Chondrocyte (in vitro differentiated cells): ENCODE data around the gene ARHGAP24. TPM values are rescaled to one million over a fixed set of nuclear protein-coding genes. Genes with fewer than 3 reads are reported as not detected.

Source experiments
- DNase-seq: peaks from one replicate; pipeline ENCODE4 v3.0.0; 2021; ENCODE audit warnings: mixed read lengths, low spot score
- H3K27ac Mint-ChIP-seq: one replicate; pipeline ENCODE4 v1.8.0; 2021; ENCODE audit warnings: mild to moderate bottlenecking, moderate library complexity, mixed read lengths; ENCODE audit not compliant: unreplicated experiment
- H3K27me3 Mint-ChIP-seq: 2 replicates; pipeline ENCODE4 v1.8.0; 2021; ENCODE audit warnings: low read depth, mixed read lengths
- H3K36me3 Mint-ChIP-seq: 2 replicates; pipeline ENCODE4 v1.8.0; 2021; ENCODE audit warnings: low read depth, mixed read lengths
- H3K4me1 Mint-ChIP-seq: 2 replicates; pipeline ENCODE4 v1.8.0; 2021; ENCODE audit warnings: low read depth, mild to moderate bottlenecking, mixed read lengths
- H3K4me3 Mint-ChIP-seq: one replicate; pipeline ENCODE4 v1.8.0; 2021; ENCODE audit warnings: mild to moderate bottlenecking, moderate library complexity, mixed read lengths; ENCODE audit not compliant: unreplicated experiment
- H3K9me3 Mint-ChIP-seq: 2 replicates; pipeline ENCODE4 v1.8.0; 2021; ENCODE audit warnings: low read depth, mixed read lengths
- total RNA-seq: library from RNA; stranded (reverse); gene quantifications from 3 replicates; pipeline ENCODE4 v1.2.1, GENCODE V29; 2021
- TF ChIP-seq, protein P1 (sequence below): fragments of 200-600 bp; sonication (generic); IDR thresholded peaks from 2 replicates; pipeline ENCODE4 v1.5.0; 2021; ENCODE audit warnings: antibody characterized with exemption, mild to moderate bottlenecking, moderate library complexity

ARHGAP24 gene
- total RNA-seq, 1 donor from 2014 or later = 22.0 TPM

- H3K27ac Mint-ChIP-seq = no peak overlapping the region
- H3K4me3 Mint-ChIP-seq = no peak overlapping the region
These were observed 492.9 kb downstream of the ARHGAP24 start for GRCh38 chr4:85967872-85968271.

DNA sequence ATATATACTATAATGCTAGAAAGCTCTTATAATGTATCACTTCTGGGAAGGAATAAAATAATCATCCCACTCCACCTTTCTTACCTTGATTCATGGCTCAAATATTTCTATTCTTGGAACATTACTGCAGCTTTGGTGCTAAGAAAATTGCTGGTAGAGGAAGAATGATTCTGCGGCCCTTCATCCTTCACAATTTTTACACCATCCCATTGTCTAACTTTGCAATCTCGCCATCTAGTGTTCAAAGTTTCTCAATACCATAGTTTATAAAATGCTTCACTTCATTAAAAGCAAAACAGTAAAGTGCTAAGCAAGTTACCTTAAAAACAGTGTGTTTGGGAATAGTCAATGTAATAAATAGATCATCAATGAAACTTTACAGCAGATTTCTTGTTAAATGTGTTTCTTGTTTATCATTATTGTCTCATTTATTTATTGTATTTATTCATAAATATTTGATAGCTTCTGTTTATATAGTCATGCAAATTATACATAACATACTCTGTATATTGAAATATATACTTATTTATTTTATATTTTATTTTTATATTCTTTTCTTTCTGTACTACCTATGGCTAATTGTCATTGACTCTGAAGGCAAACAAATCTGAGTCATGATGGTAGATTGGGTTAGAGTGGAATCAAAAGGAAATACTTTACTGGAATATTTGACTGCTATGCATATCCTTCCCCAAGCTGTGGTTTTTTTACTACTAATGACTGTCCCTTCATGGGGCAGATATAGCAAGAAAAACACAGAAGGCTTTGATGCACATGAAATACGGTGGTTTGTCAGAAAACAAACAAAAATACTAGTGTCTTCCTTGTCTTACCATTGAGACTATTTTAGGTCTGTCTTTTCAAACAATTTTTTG lies 494.2 kb downstream of the ARHGAP24 start:
- Mint-ChIP-seq H3K9me3 (peaks cover 6% of the 10 kb centered on the region), H3K27me3 (no peaks in the 10 kb centered on the region), H3K4me3 (no peak overlapping the region), H3K36me3 (no peaks in the 10 kb centered on the region), H3K27ac (no peak overlapping the region), H3K4me1 (peaks cover 48% of the 10 kb centered on the region)
- no peak for DNase-seq
- TF ChIP-seq, protein P1, sequence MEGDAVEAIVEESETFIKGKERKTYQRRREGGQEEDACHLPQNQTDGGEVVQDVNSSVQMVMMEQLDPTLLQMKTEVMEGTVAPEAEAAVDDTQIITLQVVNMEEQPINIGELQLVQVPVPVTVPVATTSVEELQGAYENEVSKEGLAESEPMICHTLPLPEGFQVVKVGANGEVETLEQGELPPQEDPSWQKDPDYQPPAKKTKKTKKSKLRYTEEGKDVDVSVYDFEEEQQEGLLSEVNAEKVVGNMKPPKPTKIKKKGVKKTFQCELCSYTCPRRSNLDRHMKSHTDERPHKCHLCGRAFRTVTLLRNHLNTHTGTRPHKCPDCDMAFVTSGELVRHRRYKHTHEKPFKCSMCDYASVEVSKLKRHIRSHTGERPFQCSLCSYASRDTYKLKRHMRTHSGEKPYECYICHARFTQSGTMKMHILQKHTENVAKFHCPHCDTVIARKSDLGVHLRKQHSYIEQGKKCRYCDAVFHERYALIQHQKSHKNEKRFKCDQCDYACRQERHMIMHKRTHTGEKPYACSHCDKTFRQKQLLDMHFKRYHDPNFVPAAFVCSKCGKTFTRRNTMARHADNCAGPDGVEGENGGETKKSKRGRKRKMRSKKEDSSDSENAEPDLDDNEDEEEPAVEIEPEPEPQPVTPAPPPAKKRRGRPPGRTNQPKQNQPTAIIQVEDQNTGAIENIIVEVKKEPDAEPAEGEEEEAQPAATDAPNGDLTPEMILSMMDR = peak; percentile 90

More at GRCh38 chr4:85967872-85968271, 492.9 kb downstream of the ARHGAP24 start:
- H3K4me1 Mint-ChIP-seq = peaks cover 50% of the 10 kb centered on the region
- no peak for DNase-seq
- peaks cover 6% of the 10 kb centered on the region for H3K9me3 Mint-ChIP-seq
- H3K27me3 Mint-ChIP-seq = no peaks in the 10 kb centered on the region
- H3K36me3 Mint-ChIP-seq = no peaks in the 10 kb centered on the region
- TF ChIP-seq, protein P1 = no peak

- Mint-ChIP-seq H3K36me3 (no peaks in the 10 kb centered on the region), H3K4me1 (peaks cover 46% of the 10 kb centered on the region), H3K9me3 (no peaks in the 10 kb centered on the region), H3K4me3 (no peak overlapping the region), H3K27ac (no peak overlapping the region), H3K27me3 (no peaks in the 10 kb centered on the region)
- no peak for DNase-seq
- TF ChIP-seq, protein P1 = no peak
These were observed 495.6 kb downstream of the ARHGAP24 start for GRCh38 chr4:85970535-85970934.

- H3K27me3 Mint-ChIP-seq = no peaks in the 10 kb centered on the region
- H3K27ac Mint-ChIP-seq = no peak overlapping the region
- H3K4me3 Mint-ChIP-seq = no peak overlapping the region
- peaks cover 26% of the 10 kb centered on the region for H3K36me3 Mint-ChIP-seq
- TF ChIP-seq, protein P1 = no peak
- H3K4me1 Mint-ChIP-seq = no peaks in the 10 kb centered on the region
- peaks cover 2% of the 10 kb centered on the region for H3K9me3 Mint-ChIP-seq
- DNase-seq = no peak
These were observed 504.3 kb downstream of the ARHGAP24 start for GRCh38 chr4:85979276-85979675.

DNA sequence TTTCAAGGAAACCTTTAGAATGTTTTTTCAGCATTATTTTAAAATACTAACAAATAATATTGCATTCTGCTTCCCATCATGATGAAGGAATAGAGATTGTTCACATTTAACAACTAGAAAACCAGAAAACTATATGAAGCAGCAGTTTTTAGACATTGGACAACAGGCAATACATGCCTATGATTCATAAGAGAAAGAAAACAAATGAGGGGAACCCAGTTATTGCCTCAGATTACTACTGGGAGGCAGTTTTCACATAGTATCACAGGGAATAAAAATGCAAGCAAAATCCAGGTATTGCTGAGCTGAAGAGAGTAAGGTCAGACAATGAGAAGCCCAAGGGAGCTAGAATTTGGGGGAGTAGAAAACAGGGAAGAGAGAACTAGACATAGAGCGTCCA lies 511.3 kb downstream of the ARHGAP24 start:
- Mint-ChIP-seq H3K27ac (peak overlapping the region; percentile 42), H3K4me3 (no peak overlapping the region), H3K36me3 (peaks cover 19% of the 10 kb centered on the region), H3K9me3 (peaks cover 2% of the 10 kb centered on the region), H3K4me1 (peaks cover 4% of the 10 kb centered on the region), H3K27me3 (no peaks in the 10 kb centered on the region)
- TF ChIP-seq, protein P1 = no peak
- DNase-seq = no peak
